K562 (cell line): ENCODE results near the gene ACSL3. TPM values are rescaled to one million over a fixed set of nuclear protein-coding genes. Genes with fewer than 3 reads are reported as not detected.
A peak's percentile ranks its signal among the peaks of the same experiment; 100 is the strongest.
"Not testable (repeated sequence)": the region's sequence is repeated elsewhere in the genome, so short reads cannot be mapped to it uniquely, and the experiment has no call there.

Source experiments
- ATAC-seq: fragments of 200-7000 bp; cut with Tn5 transposase; 3 replicates; pipeline ENCODE4 v1.9.1; 2020; ENCODE audit warnings: moderate library complexity
- BruUV-seq: library from RNA; stranded (reverse); fragments of 400-500 nt; replicated peaks from 2 replicates; lab custom pipeline; 2021; lab: Mats Ljungman, UMichigan
- CTCF ChIA-PET: fragments of 300-600 bp; formaldehyde crosslinking; extraction: SDS; loops from one replicate; lab custom pipeline; 2021; ENCODE audit warnings: low intra/inter-chr PET ratio; lab: Yijun Ruan, JAX
- POLR2A ChIA-PET: fragments of 300-600, 350-650 bp; sonication (Branson Sonifier 250); formaldehyde crosslinking; extraction: SDS; loops from one replicate; lab custom pipeline; 2021; ENCODE audit warnings: antibody characterized with exemption, inconsistent platforms; lab: Yijun Ruan, JAX
- DNase-seq, 4 experiments: peaks; one replicate each; pipeline versions ENCODE4 v3.0.0 to v3.0.0-alpha.2; 2011 to 2018; ENCODE audit warnings: low spot score in 3 of 4, mixed read lengths in 3 of 4; ENCODE audit errors: extremely low read depth in 1 of 4
- FAIRE-seq: peaks from 2 replicates; lab custom pipeline; 2011; peaks lifted over from hg19 to GRCh38; lab: Jason Lieb, UNC
- H2AFZ ChIP-seq: 2 replicates; pipeline ENCODE4 v1.6.0; 2011; ENCODE audit warnings: low read depth, low read length, control low read depth, inconsistent platforms
- H3K27ac ChIP-seq: fragments of 200-600 bp; 3 replicates; pipeline ENCODE4 v1.8.0; 2011; ENCODE audit warnings: low read depth, mild to moderate bottlenecking, control low read depth, inconsistent platforms, low read length, moderate library complexity, mixed read lengths; ENCODE audit errors: extremely low read depth
- H3K27me3 ChIP-seq, 2 experiments: fragments of 300-600 bp in 1 of 2; 2 replicates in 1 of 2; 3 replicates in 1 of 2; pipeline versions ENCODE4 v1.6.0 to v1.8.0; 2011; ENCODE audit warnings: inconsistent platforms in 2 of 2, low read length in 2 of 2, mild to moderate bottlenecking in 1 of 2, mixed read lengths in 1 of 2, moderate library complexity in 1 of 2; ENCODE audit not compliant: control insufficient read depth in 2 of 2, insufficient read depth in 2 of 2
- H3K36me3 ChIP-seq: fragments of 300-600 bp; 3 replicates; pipeline ENCODE4 v1.8.0; 2011; ENCODE audit warnings: mild to moderate bottlenecking, low read length, inconsistent platforms; ENCODE audit not compliant: control insufficient read depth, insufficient read depth
- H3K4me1 ChIP-seq, 2 experiments: fragments of 200-600 bp in 1 of 2; replicated peaks in 1 of 2; 2 replicates in 1 of 2; 3 replicates in 1 of 2; pipeline versions ENCODE4 v1.5.1 to v1.8.0; 2011; ENCODE audit warnings: inconsistent platforms in 2 of 2, low read length in 2 of 2, mild to moderate bottlenecking in 1 of 2, mixed read lengths in 1 of 2, moderate library complexity in 1 of 2; ENCODE audit not compliant: control insufficient read depth in 2 of 2, insufficient read depth in 2 of 2
- H3K4me2 ChIP-seq: 2 replicates; pipeline ENCODE4 v1.6.1; 2011; ENCODE audit warnings: low read length, control low read depth, inconsistent platforms, mixed read lengths; ENCODE audit not compliant: insufficient read depth
- H3K4me3 ChIP-seq: fragments of 200-600 bp; sonication (generic), shearing (Covaris generic); 2 replicates; pipeline ENCODE4 v1.5.1; 2016; ENCODE audit warnings: control low read depth, inconsistent platforms
- H3K79me2 ChIP-seq: fragments of 200-600 bp; 3 replicates; pipeline ENCODE4 v1.8.0; 2011; ENCODE audit warnings: low read length, inconsistent platforms; ENCODE audit not compliant: control insufficient read depth, insufficient read depth
- H3K9ac ChIP-seq, 2 experiments: 2 replicates each; pipeline versions ENCODE4 v1.6.0 to v1.6.1; 2011; ENCODE audit warnings: low read depth in 2 of 2, low read length in 2 of 2, control low read depth in 1 of 2, inconsistent platforms in 1 of 2, mild to moderate bottlenecking in 1 of 2, mixed read lengths in 1 of 2; ENCODE audit not compliant: insufficient read depth in 1 of 2
- H3K9me1 ChIP-seq: one replicate; pipeline ENCODE4 v1.6.0; 2011; ENCODE audit warnings: inconsistent platforms, mild to moderate bottlenecking, low read length, moderate library complexity; ENCODE audit not compliant: control insufficient read depth, insufficient read depth
- H3K9me3 ChIP-seq: replicated peaks from 2 replicates; pipeline ENCODE4 v1.5.1; 2011; ENCODE audit warnings: low read depth, low read length, inconsistent platforms; ENCODE audit not compliant: control insufficient read depth, insufficient read depth
- H4K20me1 ChIP-seq: replicated peaks from 2 replicates; pipeline ENCODE4 v1.6.1; 2011; ENCODE audit warnings: low read length, inconsistent platforms, mixed read lengths; ENCODE audit not compliant: control insufficient read depth, insufficient read depth
- C11orf30 ChIP-seq: fragments of 450-650 bp; IDR thresholded peaks from 2 replicates; pipeline ENCODE4 v1.6.1; 2016; ENCODE audit warnings: low read depth, mild to moderate bottlenecking
- GATAD2B ChIP-seq: fragments of 450-650 bp; IDR thresholded peaks from 2 replicates; pipeline ENCODE4 v1.6.1; 2017; ENCODE audit warnings: mild to moderate bottlenecking, borderline replicate concordance
- MAFF ChIP-seq: IDR thresholded peaks from 2 replicates; pipeline ENCODE4 v1.6.1; 2012; ENCODE audit warnings: low read length, improper control_type of control experiment
- MAFK ChIP-seq: IDR thresholded peaks from 2 replicates; pipeline ENCODE4 v1.6.1; 2011; ENCODE audit warnings: low read length, improper control_type of control experiment
- MCM2 ChIP-seq: fragments of 450-650 bp; IDR thresholded peaks from 2 replicates; pipeline ENCODE4 v1.6.1; 2017; ENCODE audit warnings: low read depth, mild to moderate bottlenecking
- MCM5 ChIP-seq: fragments of 450-650 bp; IDR thresholded peaks from 2 replicates; pipeline ENCODE4 v1.6.1; 2016; ENCODE audit warnings: low read depth
- MTA2 ChIP-seq: fragments of 450-650 bp; IDR thresholded peaks from 2 replicates; pipeline ENCODE4 v1.6.1; 2016; ENCODE audit warnings: low read depth
- THRAP3 ChIP-seq: fragments of 450-650 bp; IDR thresholded peaks from 2 replicates; pipeline ENCODE4 v1.6.1; 2016; ENCODE audit warnings: mild to moderate bottlenecking, inconsistent platforms, borderline replicate concordance
- TRIM24 ChIP-seq, 2 experiments: fragments of 450-650 bp; IDR thresholded peaks; 2 replicates each; pipeline ENCODE4 v1.6.1; 2016
- ZFPM2 ChIP-seq: fragments of 250-450 bp; sonication (Bioruptor Pico); IDR thresholded peaks from 2 replicates; pipeline ENCODE4 v1.5.1; 2022; ENCODE audit warnings: mild to moderate bottlenecking
- ZNF316 ChIP-seq: fragments of 450-650 bp; IDR thresholded peaks from 2 replicates; pipeline ENCODE4 v1.6.1; 2016
- ZNF696 ChIP-seq: fragments of 250-450 bp; sonication (Bioruptor Pico); conservative IDR thresholded peaks from 2 replicates; pipeline ENCODE4 v1.4.0; 2020; ENCODE audit warnings: mild to moderate bottlenecking, moderate library complexity
- WGBS: fragments of 100-300 bp; shearing (Covaris generic); methylation state at CpG from one replicate; pipeline ENCODE4 v1.1.6; 2016; ENCODE audit warnings: low coverage, mixed read lengths; ENCODE audit not compliant: insufficient coverage; ENCODE audit errors: missing lambda C conversion rate; 5-methylcytosine and 5-hydroxymethylcytosine counted together
- in situ Hi-C: fragments of 300-500 bp; cut with MboI; formaldehyde crosslinking; loops from 4 replicates; pipeline ENCODE4 v1.15.0; 2018; ENCODE audit warnings: inconsistent platforms, mixed read lengths
- intact Hi-C: fragments of 100-400 bp; cut with micrococcal nuclease; formaldehyde crosslinking; loops from 2 replicates; pipeline ENCODE4 v1.14.2; 2022
- polyA plus RNA-seq, 8 experiments: library from polyadenylated mRNA; depleted of rRNA in 4 of 8; stranded (reverse) in 5 of 8; unstranded in 3 of 8; fragments of >200 nt; fragmentation: Nextera tagmentation in 2 of 8; fragmentation: Illumina TruSeq in 1 of 8; extraction: Ambion mirVana in 2 of 8; extraction: Trizol in 1 of 8; gene quantifications; 2 replicates each; pipeline versions ENCODE4 v1.2.1 to v1.2.3, GENCODE V29; 2011 to 2014; ENCODE audit warnings: inconsistent platforms in 1 of 8, missing spikeins in 1 of 8
- total RNA-seq, 7 experiments: library from RNA; depleted of rRNA in 6 of 7; stranded (reverse); fragments of >200 nt in 6 of 7; fragmentation: Illumina TruSeq in 2 of 7; extraction: Trizol in 2 of 7; gene quantifications; 2 replicates each; pipeline versions ENCODE4 v1.2.1 to v1.2.3, GENCODE V29; 2011 to 2021; ENCODE audit warnings: low replicate concordance in 1 of 7
- TF ChIP-seq, protein P1 (sequence below), 2 experiments: IDR thresholded peaks in 1 of 2; conservative IDR thresholded peaks in 1 of 2; 2 replicates each; pipeline ENCODE4 v1.6.1; 2016; ENCODE audit warnings: low read depth in 2 of 2, mild to moderate bottlenecking in 1 of 2, missing compliant biosample characterization in 1 of 2, missing genetic modification characterization in 1 of 2, moderate library complexity in 1 of 2

ACSL3 gene
- total and polyA plus RNA-seq, 9 of the 15 experiments (the other 6 are each of a cell fraction or from before 2014, with no cell fraction given): 21.3 to 123 (median 85.2) TPM

DNA sequence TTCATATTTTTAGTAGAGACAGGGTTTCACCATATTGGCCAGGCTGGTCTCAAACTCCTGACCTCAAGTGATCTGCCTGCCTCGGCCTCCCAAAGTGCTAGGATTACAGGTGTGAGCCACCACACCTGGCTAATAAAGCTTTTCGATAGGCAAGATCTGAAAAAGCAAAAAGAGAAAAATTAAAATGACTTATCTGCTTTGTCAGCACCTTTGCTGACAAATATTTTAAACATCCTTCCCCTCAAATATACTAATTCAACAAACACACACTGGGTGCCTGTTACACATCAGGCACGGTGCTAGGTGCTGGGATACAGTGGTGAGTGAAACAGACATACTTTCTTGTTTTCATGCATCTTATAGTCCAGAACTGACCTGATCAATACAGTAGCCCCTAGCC lies 15.5 kb upstream of the ACSL3 start:
- TF ChIP-seq ZNF316 (peak; percentile 77), MAFF (0 out of 2 replicates have a peak, but pooled peaks have one; percentile 30), C11orf30 (peak; percentile 58; the same call in 1 of the 2 replicates), MAFK (peak; percentile 38; the same call in 1 of the 2 replicates)
- BruUV-seq, H3K79me2 ChIP-seq, DNase-seq, H3K27me3 ChIP-seq, H3K4me2 ChIP-seq, intact Hi-C loops, H3K9me3 ChIP-seq, H3K4me3 ChIP-seq, CTCF ChIA-PET, H2AFZ ChIP-seq, H3K36me3 ChIP-seq, H3K9me1 ChIP-seq, ATAC-seq, in situ Hi-C loops, H3K4me1 ChIP-seq, FAIRE-seq, H3K27ac ChIP-seq, H3K9ac ChIP-seq, H4K20me1 ChIP-seq, POLR2A ChIA-PET: not testable (repeated sequence)
- 40% methylated on average over 3 of the region's 3 CpGs for WGBS

DNA sequence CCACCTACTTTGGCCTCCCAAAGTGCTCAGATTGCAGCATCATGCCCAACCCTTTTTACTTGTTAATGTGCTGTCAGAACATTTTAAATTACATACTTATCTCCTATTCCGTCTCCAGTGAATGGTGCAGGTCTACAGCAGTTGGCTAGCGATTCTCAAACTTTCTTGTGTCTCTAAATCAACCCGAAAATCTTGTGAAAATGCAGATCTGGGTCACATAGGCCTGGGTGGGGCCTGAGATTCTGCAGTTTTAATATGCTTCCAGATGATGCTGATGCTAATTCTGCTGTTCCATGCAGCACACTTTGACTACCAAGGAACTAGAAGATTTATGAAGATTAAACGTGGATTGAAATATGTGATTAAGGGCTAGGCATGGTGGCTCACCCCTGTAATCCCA lies 14.8 kb upstream of the ACSL3 start:
- H3K27me3 ChIP-seq: no peaks in the 10 kb centered on the region
- H3K36me3 ChIP-seq: no peaks in the 10 kb centered on the region
- no peak for DNase-seq
- no peaks in the 10 kb centered on the region for H4K20me1 ChIP-seq
- H3K79me2 ChIP-seq: no peaks in the 10 kb centered on the region
- H3K4me2 ChIP-seq: no peak overlapping the region
- no peak for TF ChIP-seq MCM5
- TF ChIP-seq, protein P1, sequence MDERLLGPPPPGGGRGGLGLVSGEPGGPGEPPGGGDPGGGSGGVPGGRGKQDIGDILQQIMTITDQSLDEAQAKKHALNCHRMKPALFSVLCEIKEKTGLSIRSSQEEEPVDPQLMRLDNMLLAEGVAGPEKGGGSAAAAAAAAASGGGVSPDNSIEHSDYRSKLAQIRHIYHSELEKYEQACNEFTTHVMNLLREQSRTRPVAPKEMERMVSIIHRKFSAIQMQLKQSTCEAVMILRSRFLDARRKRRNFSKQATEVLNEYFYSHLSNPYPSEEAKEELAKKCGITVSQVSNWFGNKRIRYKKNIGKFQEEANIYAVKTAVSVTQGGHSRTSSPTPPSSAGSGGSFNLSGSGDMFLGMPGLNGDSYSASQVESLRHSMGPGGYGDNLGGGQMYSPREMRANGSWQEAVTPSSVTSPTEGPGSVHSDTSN (CRISPR knock-in tag; IDR thresholded peaks at IDR 0.05; ENCODE audit: low read depth): no peak
- TF ChIP-seq, protein P1 (tag; conservative IDR thresholded peaks at IDR 0.05; ENCODE audit: low read depth): 0 out of 2 replicates have a peak, but pooled peaks have one; percentile 16
- TF ChIP-seq THRAP3: no peak
- TF ChIP-seq ZFPM2 (CRISPR knock-in tag): no peak
- no peak for TF ChIP-seq ZNF696 (CRISPR knock-in tag)
- no peak for TF ChIP-seq MTA2
- TF ChIP-seq TRIM24 (IDR thresholded peaks at IDR 0.05): no peak
- no peak for TF ChIP-seq GATAD2B
- no peak for TF ChIP-seq MCM2
- in situ Hi-C loops (no loop called here), intact Hi-C loops (no loop called here)
- H3K27ac ChIP-seq: no peak overlapping the region
- FAIRE-seq: no peak
- ATAC-seq: no peak
- POLR2A ChIA-PET: no interaction called here
- CTCF ChIA-PET: no interaction called here
- peaks cover 4 to 8% of the 10 kb centered on the region in 2 experiments; a peak in 3 of 5 replicates for H3K4me1 ChIP-seq
- H2AFZ ChIP-seq: no peak overlapping the region
- H3K9ac ChIP-seq: no peak overlapping the region
- WGBS: 18% methylated on average over 4 of the region's 4 CpGs
- no peaks in the 10 kb centered on the region for H3K9me3 ChIP-seq
- H3K4me3 ChIP-seq: no peak overlapping the region
- BruUV-seq: no TSS peak
- no peaks in the 10 kb centered on the region for H3K9me1 ChIP-seq
